ENCODE measurements around the gene CBLN2. TPM values are rescaled to one million over a fixed set of nuclear protein-coding genes. Genes with fewer than 3 reads are reported as not detected.
A peak's percentile ranks its signal among the peaks of the same experiment; 100 is the strongest.

Gene CBLN2
- polyA plus RNA-seq (ENCODE audit: insufficient read length in 12 of 12) = 1 to 10 TPM in 2 of 12 donors, under 1 TPM in 9, not detected in 1; 0.16 to 8.9 (median 0.57) TPM
- long read RNA-seq, donor 1, partial matches to known transcripts = 0 of 4 reads
- long read RNA-seq, donor 1, other reads (novel, unspliced or antisense) = 0 of 4 reads
- long read RNA-seq, donor 2 = 0 reads
- long read RNA-seq, donor 3 = 0 reads
- long read RNA-seq, donor 4 = 0 reads
- long read RNA-seq, donor 5 = 0 reads
- long read RNA-seq, donor 6, partial matches to known transcripts = 0 of 1 reads
- long read RNA-seq, donor 6, other reads (novel, unspliced or antisense) = 0 of 1 reads
- long read RNA-seq, donor 7, partial matches to known transcripts = 0 of 1 reads
- long read RNA-seq, donor 7, other reads (novel, unspliced or antisense) = 0 of 1 reads
- long read RNA-seq, donor 8, partial matches to known transcripts = 0 of 1 reads
- long read RNA-seq, donor 8, other reads (novel, unspliced or antisense) = 0 of 1 reads
- long read RNA-seq, donor 9 = 0 reads
- long read RNA-seq, donor 10 = 0 reads
- long read RNA-seq, donor 11 = 0 reads

GRCh38 chr18:72544092-72544886, at the start of gene CBLN2:
TSS of gene CBLN2 (minus strand) at chr18:72544342. CDS start at chr18:72542160, 2,182 bp downstream.
- DNase-seq = peak; percentile 46

- DNase-seq = no peak
Measured at GRCh38 chr18:72588360-72588759, 44.2 kb upstream of the CBLN2 start.

- DNase-seq = no peak
Measured at GRCh38 chr18:72584787-72585186, 40.6 kb upstream of the CBLN2 start.

GRCh38 chr18:72581976-72582375, 37.8 kb upstream of the CBLN2 start:
- DNase-seq = no peak

- DNase-seq = no peak
Measured at GRCh38 chr18:72572896-72573295, 28.8 kb upstream of the CBLN2 start.

- DNase-seq = no peak
Measured at GRCh38 chr18:72566290-72566689, 22.1 kb upstream of the CBLN2 start.

- DNase-seq = no peak
Measured at GRCh38 chr18:72555968-72556367, 11.8 kb upstream of the CBLN2 start.

GRCh38 chr18:72555101-72555500, 11.0 kb upstream of the CBLN2 start:
- DNase-seq = no peak

GRCh38 chr18:72543357-72544055, 636 bp downstream of the CBLN2 start:
- no peak for DNase-seq

- DNase-seq = no peak
Measured at GRCh38 chr18:72542984-72543356, 1.2 kb downstream of the CBLN2 start.

GRCh38 chr18:72542342-72542741, 1.8 kb downstream of the CBLN2 start:
- no peak for DNase-seq

GRCh38 chr18:72541871-72542332, 2.2 kb downstream of the CBLN2 start:
- DNase-seq = no peak

GRCh38 chr18:72539901-72540300, 4.2 kb downstream of the CBLN2 start:
- no peak for DNase-seq

GRCh38 chr18:72530622-72531021, 13.5 kb downstream of the CBLN2 start:
- no peak for DNase-seq

GRCh38 chr18:72504866-72505265, 39.3 kb downstream of the CBLN2 start:
- DNase-seq = no peak

GRCh38 chr18:72502671-72503431, 41.3 kb downstream of the CBLN2 start:
- DNase-seq = no peak

- no peak for DNase-seq
Measured at GRCh38 chr18:72492497-72492896, 51.6 kb downstream of the CBLN2 start.
